K562 treated with DMSO at 1 percent for 12 hours (cell line): Measurements from ENCODE around the gene LGALS12. TPM values are rescaled to one million over a fixed set of nuclear protein-coding genes. Genes with fewer than 3 reads are reported as not detected.

Experiments
- total RNA-seq: library from RNA; unstranded; fragments of 300-600 nt; gene quantifications from 2 replicates; pipeline ENCODE4 v1.2.3, GENCODE V29; 2022; ENCODE audit not compliant: insufficient read depth

The LGALS12 gene
- 3.1 and 8.7 TPM in 2 replicates for total RNA-seq

GRCh38 chr11:63505857-63506528 lies at the start of gene LGALS12:
LGALS12 (plus strand) TSS chr11:63506084; CDS start chr11:63506459, 375 bp downstream.

GRCh38 chr11:63490551-63491239 lies 15.2 kb upstream of the LGALS12 start, which contains the start of gene PLAAT5:
PLAAT5 (minus strand) TSS chr11:63491167; CDS start chr11:63491034, 133 bp downstream.

GRCh38 chr11:63536669-63537292 lies 30.9 kb downstream of the LGALS12 start, which contains the start of gene PLAAT4:
PLAAT4 (plus strand) TSS chr11:63536808; CDS start chr11:63536869, 61 bp downstream.

GRCh38 chr11:63563201-63564055 lies 57.5 kb downstream of the LGALS12 start, which contains the start of gene PLAAT2:
PLAAT2 (minus strand) TSS chr11:63563379; CDS start chr11:63563324, 55 bp downstream.

Other genes with a start within 250 kb of the LGALS12 start
- not detected in 2 replicates for gene SLC22A9, start 136.3 kb upstream of the LGALS12 start, total RNA-seq
- not detected in 2 replicates for gene PLAAT5, start 14.9 kb upstream of the LGALS12 start, total RNA-seq
- 27.8 and 28.6 TPM in 2 replicates for gene PLAAT4, start 30.7 kb downstream of the LGALS12 start, total RNA-seq
- not detected in 2 replicates for gene PLAAT2, start 57.3 kb downstream of the LGALS12 start, total RNA-seq
- gene PLAAT3, start 108.3 kb downstream of the LGALS12 start, total RNA-seq: 10.1 and 13.7 TPM in 2 replicates
- 4.5 and 13.2 TPM in 2 replicates for gene ATL3, start 165.3 kb downstream of the LGALS12 start, total RNA-seq
- 169 and 326 TPM in 2 replicates for gene RTN3, start 175.4 kb downstream of the LGALS12 start, total RNA-seq